Esophagus muscularis mucosa (tissue), 4 donors: ENCODE results near the gene BNC2. TPM values are rescaled to one million over a fixed set of nuclear protein-coding genes. Genes with fewer than 3 reads are reported as not detected.
A peak's percentile ranks its signal among the peaks of the same experiment; 100 is the strongest.

Experiments
- DNase-seq: peaks from one replicate; pipeline ENCODE4 v3.0.0-alpha.2; 2017; ENCODE audit errors: extremely low spot score
- H3K27ac ChIP-seq, 4 donors: fragments of 200-600 bp; sonication (generic); replicated peaks in 1 of 4; 1 replicate in 3 of 4; 2 replicates in 1 of 4; pipeline ENCODE4 v1.5.1; 2016 to 2019; ENCODE audit warnings: mild to moderate bottlenecking in 1 of 4
- H3K27me3 ChIP-seq, 4 donors: fragments of 200-600 bp; sonication (generic); one replicate each; pipeline versions ENCODE4 v1.5.1 to v1.6.0; 2016 to 2019
- H3K36me3 ChIP-seq, 4 donors: fragments of 200-600 bp; sonication (generic); one replicate each; pipeline ENCODE4 v1.5.1; 2016 to 2019
- H3K4me1 ChIP-seq, 4 donors: fragments of 200-600 bp; sonication (generic); one replicate each; pipeline ENCODE4 v1.5.1; 2016 to 2019
- H3K4me3 ChIP-seq, 4 donors: fragments of 200-600 bp; sonication (generic); 1 replicate in 2 of 4; 2 replicates in 2 of 4; pipeline ENCODE4 v1.5.1; 2016 to 2019; ENCODE audit warnings: mild to moderate bottlenecking in 4 of 4, moderate library complexity in 1 of 4
- H3K9me3 ChIP-seq, 4 donors: fragments of 200-600 bp; sonication (generic); 1 replicate in 3 of 4; 2 replicates in 1 of 4; pipeline ENCODE4 v1.5.1; 2016 to 2019
- CTCF ChIP-seq, 3 experiments: fragments of 200-600 bp in 2 of 3; fragments of 450-650 bp in 1 of 3; sonication (generic) in 2 of 3; IDR thresholded peaks; one replicate each; pipeline ENCODE4 v1.5.1; 2017 to 2019; ENCODE audit warnings: antibody characterized with exemption in 3 of 3, mild to moderate bottlenecking in 2 of 3, moderate library complexity in 1 of 3
- EP300 ChIP-seq: sonication (generic); formaldehyde crosslinking; IDR thresholded peaks from one replicate; pipeline ENCODE4 v1.6.1; 2017; ENCODE audit warnings: antibody characterized with exemption
- POLR2A ChIP-seq: fragments of 450-650 bp; IDR thresholded peaks from one replicate; pipeline ENCODE4 v1.6.1; 2017; ENCODE audit warnings: antibody characterized with exemption, moderate library complexity, mild to moderate bottlenecking, low read depth
- POLR2AphosphoS5 ChIP-seq, 2 donors: sonication (generic); formaldehyde crosslinking; IDR thresholded peaks; one replicate each; pipeline ENCODE4 v1.6.1; 2017; ENCODE audit warnings: antibody characterized with exemption in 2 of 2
- WGBS: methylation state at CpG from one replicate; pipeline ENCODE4 v1.1.5; 2018; 5-methylcytosine and 5-hydroxymethylcytosine counted together
- intact Hi-C: fragments of 100-400 bp; cut with DNase I; formaldehyde crosslinking; loops from one replicate; pipeline ENCODE4 v1.15.1; 2023
- total RNA-seq, 4 donors: library from RNA; depleted of rRNA; stranded (reverse); fragments of >200 nt; gene quantifications; one replicate each; pipeline versions ENCODE4 v1.1.0 to v1.2.1, GENCODE V29; 2016

The BNC2 gene
- total RNA-seq, 4 donors from 2014 or later: 95.3 to 138 (median 123) TPM

DNA sequence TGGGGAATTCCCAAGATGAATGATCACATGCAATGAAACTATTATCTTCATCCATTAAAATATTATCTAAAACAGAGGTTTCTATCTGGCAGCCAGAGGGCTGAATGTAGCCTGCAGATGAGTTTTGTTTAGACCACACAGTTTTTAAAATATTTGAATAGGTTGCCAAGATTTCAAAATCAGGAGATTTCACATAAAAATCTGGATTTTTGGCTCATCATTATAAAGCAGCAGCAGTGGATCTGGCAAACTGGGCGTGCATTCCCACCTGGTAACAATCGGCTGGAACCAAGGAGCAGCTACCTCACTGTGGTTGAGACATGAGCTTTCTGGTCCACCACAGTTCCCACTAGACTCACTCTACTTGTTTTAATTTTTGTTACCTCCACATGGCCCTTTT lies 155.1 kb downstream of the BNC2 start:
- TF ChIP-seq POLR2AphosphoS5 (IDR thresholded peaks at IDR 0.05) (peak; percentile 8 to 30), POLR2A (no peak), CTCF (IDR thresholded peaks at IDR 0.05) (no peak)
- intact Hi-C loops: no loop called here
- 80% methylated on average over 2 of the region's 2 CpGs for WGBS
- DNase-seq: no peak
- H3K9me3 ChIP-seq: no peaks in the 10 kb centered on the region
- no peaks in the 10 kb centered on the region for H3K27me3 ChIP-seq
- H3K4me1 ChIP-seq: peaks cover 0 to 44% (median 37%) of the 10 kb centered on the region in 4 donors
- H3K27ac ChIP-seq: no peak overlapping the region
- H3K4me3 ChIP-seq: no peak overlapping the region
- no peaks in the 10 kb centered on the region for H3K36me3 ChIP-seq

GRCh38 chr9:16712787-16713186 lies 157.7 kb downstream of the BNC2 start:
- DNase-seq: no peak
- intact Hi-C loops: no loop called here
- Histone ChIP-seq H3K9me3 (no peaks in the 10 kb centered on the region), H3K27ac (no peak overlapping the region), H3K36me3 (no peaks in the 10 kb centered on the region), H3K4me1 (peaks cover 0 to 34% (median 23%) of the 10 kb centered on the region in 4 donors), H3K4me3 (no peak overlapping the region), H3K27me3 (no peaks in the 10 kb centered on the region)
- 93% methylated on average over 4 of the region's 4 CpGs for WGBS
- TF ChIP-seq EP300 (no peak), CTCF (IDR thresholded peaks at IDR 0.05) (no peak), POLR2A (no peak), POLR2AphosphoS5 (IDR thresholded peaks at IDR 0.05) (no peak)

DNA sequence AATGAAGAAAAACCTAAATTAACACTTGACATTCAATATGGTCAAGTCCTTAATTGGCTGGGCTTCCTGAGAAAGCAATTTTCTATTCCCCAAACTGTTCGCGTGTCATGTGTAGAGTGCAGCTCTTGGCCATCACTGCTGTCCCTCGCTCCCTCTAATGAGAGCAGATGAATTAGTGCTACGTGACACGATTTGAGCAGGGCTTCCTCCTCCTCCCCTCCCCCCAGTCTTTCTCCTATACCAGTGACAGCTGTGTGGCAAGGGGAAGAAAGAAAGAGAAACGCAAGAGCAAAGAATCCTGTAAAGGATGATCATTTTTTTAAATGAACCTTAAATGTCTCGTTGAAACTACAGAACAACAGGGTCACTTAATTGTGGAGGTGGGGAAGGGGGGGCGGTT lies 159.6 kb downstream of the BNC2 start:
- no peaks in the 10 kb centered on the region for H3K9me3 ChIP-seq
- H3K27ac ChIP-seq: no peak overlapping the region
- no peak overlapping the region for H3K4me3 ChIP-seq
- 76% methylated on average over 8 of the region's 8 CpGs for WGBS
- H3K27me3 ChIP-seq: no peaks in the 10 kb centered on the region
- H3K4me1 ChIP-seq: peaks cover under 1 to 37% (median 29%) of the 10 kb centered on the region in 4 donors
- TF ChIP-seq POLR2A (no peak), POLR2AphosphoS5 (IDR thresholded peaks at IDR 0.05) (no peak), EP300 (no peak), CTCF (IDR thresholded peaks at IDR 0.05) (no peak)
- intact Hi-C loops: no loop called here
- DNase-seq: no peak
- no peaks in the 10 kb centered on the region for H3K36me3 ChIP-seq

DNA sequence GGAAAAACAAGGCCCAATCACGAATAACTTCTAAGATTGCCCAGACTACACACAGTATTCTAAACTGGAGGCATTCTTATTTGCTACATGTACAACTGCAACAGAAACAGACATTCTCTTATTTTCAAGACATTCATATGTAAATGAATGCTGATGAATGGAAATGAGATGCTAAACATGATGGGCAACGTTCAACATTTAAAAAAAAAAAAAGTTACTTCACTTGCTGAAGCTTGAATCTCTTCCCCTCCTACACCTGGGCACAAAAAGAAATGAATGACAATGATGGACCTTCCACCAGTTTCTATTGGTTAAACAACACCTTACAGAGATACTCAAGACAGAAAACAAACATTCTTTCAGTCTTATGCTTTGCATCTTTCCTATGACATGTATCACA lies 160.5 kb downstream of the BNC2 start:
- no peak overlapping the region for H3K4me3 ChIP-seq
- intact Hi-C loops: loop anchor here (5.0 kb wide), 1 partner anchor 157 kb away; no protein-coding TSS in a partner anchor
- no peaks in the 10 kb centered on the region for H3K36me3 ChIP-seq
- no peak overlapping the region for H3K27ac ChIP-seq
- H3K27me3 ChIP-seq: no peaks in the 10 kb centered on the region
- DNase-seq: no peak
- 77% methylated on average over 2 of the region's 2 CpGs for WGBS
- peaks cover 8 to 39% (median 32%) of the 10 kb centered on the region in 4 donors for H3K4me1 ChIP-seq
- H3K9me3 ChIP-seq: no peaks in the 10 kb centered on the region
- TF ChIP-seq POLR2A: no peak
- no peak for TF ChIP-seq EP300
- TF ChIP-seq CTCF (IDR thresholded peaks at IDR 0.05): no peak
